Dendritic cell treated with granulocyte-macrophage colony-stimulating factor and Interleukin-4, amounts not matched to agents 40 ng/mL and 50 ng/mL, for 4 days (primary cell): ENCODE measurements around the gene BTRC.
"Not testable (repeated sequence)": the region's sequence is repeated elsewhere in the genome, so short reads cannot be mapped to it uniquely, and the experiment has no call there.

ENCODE experiments used
- H3K27ac Mint-ChIP-seq: one replicate; pipeline ENCODE4 v1.8.0; 2022; ENCODE audit warnings: mild to moderate bottlenecking, mixed read lengths
- H3K27me3 Mint-ChIP-seq: one replicate; pipeline ENCODE4 v1.8.0; 2022; ENCODE audit warnings: mild to moderate bottlenecking, mixed read lengths
- H3K36me3 Mint-ChIP-seq: one replicate; pipeline ENCODE4 v1.8.0; 2022; ENCODE audit warnings: low read depth, mixed read lengths
- H3K4me1 Mint-ChIP-seq: one replicate; pipeline ENCODE4 v1.8.0; 2022; ENCODE audit warnings: low read depth, mixed read lengths
- H3K4me3 Mint-ChIP-seq: one replicate; pipeline ENCODE4 v1.8.0; 2022; ENCODE audit warnings: mild to moderate bottlenecking, moderate library complexity, mixed read lengths
- H3K9me3 Mint-ChIP-seq: one replicate; pipeline ENCODE4 v1.8.0; 2022; ENCODE audit warnings: mixed read lengths
- intact Hi-C: fragments of 100-400 bp; cut with micrococcal nuclease; formaldehyde crosslinking; loops from one replicate; pipeline ENCODE4 v1.15.0; 2022

Gene BTRC

GRCh38 chr10:101421967-101422366 lies 68.0 kb downstream of the BTRC start:
- H3K27ac Mint-ChIP-seq, H3K4me3 Mint-ChIP-seq, H3K36me3 Mint-ChIP-seq, intact Hi-C loops, H3K4me1 Mint-ChIP-seq, H3K27me3 Mint-ChIP-seq, H3K9me3 Mint-ChIP-seq: not testable (repeated sequence)

GRCh38 chr10:101425535-101425934 lies 71.6 kb downstream of the BTRC start:
- intact Hi-C loops = no loop called here
- no peak overlapping the region for H3K27ac Mint-ChIP-seq
- no peak overlapping the region for H3K4me3 Mint-ChIP-seq
- H3K36me3 Mint-ChIP-seq = no peaks in the 10 kb centered on the region
- peaks cover 5% of the 10 kb centered on the region for H3K4me1 Mint-ChIP-seq
- H3K9me3 Mint-ChIP-seq = no peaks in the 10 kb centered on the region
- peaks cover 1% of the 10 kb centered on the region for H3K27me3 Mint-ChIP-seq

GRCh38 chr10:101428036-101428435 lies 74.1 kb downstream of the BTRC start:
- no peaks in the 10 kb centered on the region for H3K9me3 Mint-ChIP-seq
- intact Hi-C loops = no loop called here
- peaks cover 7% of the 10 kb centered on the region for H3K36me3 Mint-ChIP-seq

GRCh38 chr10:101429423-101429822 lies 75.5 kb downstream of the BTRC start:
- Mint-ChIP-seq H3K27me3 (peaks cover 1% of the 10 kb centered on the region), H3K4me3 (no peak overlapping the region), H3K9me3 (no peaks in the 10 kb centered on the region), H3K4me1 (peaks cover 5% of the 10 kb centered on the region), H3K27ac (no peak overlapping the region), H3K36me3 (peaks cover 7% of the 10 kb centered on the region)
- intact Hi-C loops = no loop called here

More at GRCh38 chr10:101428036-101428435, 74.1 kb downstream of the BTRC start:
- Mint-ChIP-seq H3K27ac (no peak overlapping the region), H3K4me1 (peaks cover 5% of the 10 kb centered on the region), H3K27me3 (peaks cover 1% of the 10 kb centered on the region), H3K4me3 (no peak overlapping the region)

- Mint-ChIP-seq H3K27ac (no peak overlapping the region), H3K4me3 (no peak overlapping the region), H3K9me3 (no peaks in the 10 kb centered on the region), H3K4me1 (no peaks in the 10 kb centered on the region), H3K27me3 (no peaks in the 10 kb centered on the region), H3K36me3 (peaks cover 7% of the 10 kb centered on the region)
- intact Hi-C loops = no loop called here
Observed at GRCh38 chr10:101436302-101436701, 82.3 kb downstream of the BTRC start.

- Mint-ChIP-seq H3K4me1 (peaks cover 6% of the 10 kb centered on the region), H3K4me3 (no peak overlapping the region), H3K27ac (no peak overlapping the region), H3K9me3 (no peaks in the 10 kb centered on the region), H3K27me3 (no peaks in the 10 kb centered on the region), H3K36me3 (no peaks in the 10 kb centered on the region)
- intact Hi-C loops = no loop called here
Observed at GRCh38 chr10:101438881-101439391, 85.0 kb downstream of the BTRC start.

- Mint-ChIP-seq H3K27me3 (no peaks in the 10 kb centered on the region), H3K36me3 (no peaks in the 10 kb centered on the region), H3K27ac (no peak overlapping the region), H3K4me3 (no peak overlapping the region), H3K9me3 (no peaks in the 10 kb centered on the region), H3K4me1 (peaks cover 6% of the 10 kb centered on the region)
- intact Hi-C loops = loop anchor here (1.0 to 5.0 kb wide), 3 partner anchors 154 to 227 kb away; no protein-coding TSS in a partner anchor
Observed at GRCh38 chr10:101441541-101442455, 87.8 kb downstream of the BTRC start.

- no peaks in the 10 kb centered on the region for H3K36me3 Mint-ChIP-seq
- H3K27me3 Mint-ChIP-seq = no peaks in the 10 kb centered on the region
- H3K9me3 Mint-ChIP-seq = no peaks in the 10 kb centered on the region
- no peak overlapping the region for H3K27ac Mint-ChIP-seq
- peaks cover 6% of the 10 kb centered on the region for H3K4me1 Mint-ChIP-seq
- intact Hi-C loops = loop anchor here (1.0 to 5.0 kb wide), 3 partner anchors 155 to 228 kb away; no protein-coding TSS in a partner anchor
- H3K4me3 Mint-ChIP-seq = no peak overlapping the region
Observed at GRCh38 chr10:101442456-101442800, 88.5 kb downstream of the BTRC start.

- Mint-ChIP-seq H3K27me3 (peaks cover 2% of the 10 kb centered on the region), H3K36me3 (no peaks in the 10 kb centered on the region), H3K4me1 (peaks cover 6% of the 10 kb centered on the region), H3K4me3 (no peak overlapping the region), H3K9me3 (no peaks in the 10 kb centered on the region), H3K27ac (no peak overlapping the region)
- intact Hi-C loops = loop anchor here (5.0 kb wide), 1 partner anchor 157 kb away; no protein-coding TSS in a partner anchor
Observed at GRCh38 chr10:101444058-101444898, 90.3 kb downstream of the BTRC start.

- peaks cover 7% of the 10 kb centered on the region for H3K4me1 Mint-ChIP-seq
- intact Hi-C loops = no loop called here
- H3K27me3 Mint-ChIP-seq = peaks cover 9% of the 10 kb centered on the region
- no peak overlapping the region for H3K27ac Mint-ChIP-seq
- no peaks in the 10 kb centered on the region for H3K36me3 Mint-ChIP-seq
- H3K4me3 Mint-ChIP-seq = no peak overlapping the region
- no peaks in the 10 kb centered on the region for H3K9me3 Mint-ChIP-seq
Observed at GRCh38 chr10:101446071-101446470, 92.1 kb downstream of the BTRC start.

GRCh38 chr10:101446947-101447346 lies 93.0 kb downstream of the BTRC start:
- Mint-ChIP-seq H3K4me3 (no peak overlapping the region), H3K36me3 (no peaks in the 10 kb centered on the region), H3K27me3 (peaks cover 9% of the 10 kb centered on the region), H3K4me1 (peaks cover 12% of the 10 kb centered on the region), H3K27ac (no peak overlapping the region), H3K9me3 (no peaks in the 10 kb centered on the region)
- intact Hi-C loops = no loop called here

- no peak overlapping the region for H3K4me3 Mint-ChIP-seq
- intact Hi-C loops = no loop called here
- no peak overlapping the region for H3K27ac Mint-ChIP-seq
- H3K27me3 Mint-ChIP-seq = peaks cover 9% of the 10 kb centered on the region
- H3K4me1 Mint-ChIP-seq = peaks cover 8% of the 10 kb centered on the region
- H3K36me3 Mint-ChIP-seq = no peaks in the 10 kb centered on the region
- no peaks in the 10 kb centered on the region for H3K9me3 Mint-ChIP-seq
Observed at GRCh38 chr10:101447477-101447876, 93.5 kb downstream of the BTRC start.

- Mint-ChIP-seq H3K9me3 (no peaks in the 10 kb centered on the region), H3K4me1 (peaks cover 8% of the 10 kb centered on the region), H3K36me3 (no peaks in the 10 kb centered on the region), H3K27ac (no peak overlapping the region), H3K27me3 (peaks cover 11% of the 10 kb centered on the region), H3K4me3 (no peak overlapping the region)
- intact Hi-C loops = no loop called here
Observed at GRCh38 chr10:101450277-101451080, 96.5 kb downstream of the BTRC start.
